ENCODE results near the gene MX1. TPM values are rescaled to one million over a fixed set of nuclear protein-coding genes. Genes with fewer than 3 reads are reported as not detected.

MX1 gene
- total and polyA plus RNA-seq, 2 donors (not counting 3 experiments of a cell fraction or from before 2014, with no cell fraction given) = 5.9 to 25.1 TPM

DNA sequence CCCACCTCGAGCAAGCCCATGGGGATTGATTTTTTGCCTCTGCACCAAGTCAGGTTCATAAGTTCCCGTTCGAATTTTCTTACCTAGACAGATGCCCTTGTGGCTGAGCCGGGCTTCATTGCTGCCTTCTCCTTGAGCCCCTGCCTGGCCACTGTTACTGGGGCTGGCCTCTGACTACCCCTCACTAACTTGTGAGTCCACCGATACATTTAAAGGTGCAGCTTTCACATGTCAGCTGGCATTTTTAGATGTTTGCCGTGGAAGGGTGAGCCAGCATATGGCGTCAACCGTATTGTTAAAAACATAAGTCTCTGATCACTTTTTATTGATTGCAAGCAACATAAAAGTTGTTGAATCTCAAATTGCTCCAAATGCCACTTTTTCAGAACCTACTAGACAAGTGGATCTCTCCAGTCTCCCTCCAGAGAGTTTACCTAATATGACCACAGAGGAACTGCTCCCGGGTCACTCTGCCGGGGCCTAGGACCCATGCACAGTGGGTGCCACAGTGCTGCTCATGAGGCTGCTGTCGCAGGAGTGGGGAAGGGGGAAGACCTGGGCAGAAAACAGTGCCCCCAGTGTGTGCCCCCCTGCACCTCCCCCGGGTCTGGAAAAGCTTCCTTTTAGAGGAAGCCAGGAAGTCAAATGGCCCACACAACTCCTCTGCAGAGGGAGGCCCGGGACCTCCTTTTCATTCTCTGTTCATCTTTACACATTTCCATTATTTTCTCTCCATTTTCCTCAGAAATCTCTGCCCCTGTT is 18.8 kb downstream of the MX1 start:
- dilution Hi-C loops (cut with MboI; ENCODE audit: extremely low pct_ligation_motif_present, low sequenced_read_pairs) = no loop called here
- no TSS peak for BruUV-seq (replicated peaks)
- H2AFZ ChIP-seq (ENCODE audit: low read depth, low read length) = no peak overlapping the region
- ChIA-PET POLR2A (no interaction called here), CTCF (interaction anchor here (1.1 kb wide), 2 partner anchors 12 to 162 kb away, joined by 3 read pairs; no protein-coding TSS in a partner anchor)
- H3K9me3 ChIP-seq (replicated peaks; ENCODE audit: control insufficient read depth, insufficient read depth, low read length) = no peaks in the 10 kb centered on the region
- no peak for FAIRE-seq
- H3K9ac ChIP-seq (replicated peaks; ENCODE audit: extremely low read depth, insufficient read depth, low read length) = no peak overlapping the region
- H3K4me1 ChIP-seq (ENCODE audit: control insufficient read depth, extremely low read depth, insufficient read depth, low read length) = no peaks in the 10 kb centered on the region
- no peak overlapping the region for H3K4me2 ChIP-seq (ENCODE audit: insufficient read depth, low read length)
- H3K27me3 ChIP-seq (ENCODE audit: control insufficient read depth in 2 of 2, insufficient read depth in 2 of 2, low read length in 2 of 2) = no peaks in the 10 kb centered on the region
- no peak overlapping the region for H3K27ac ChIP-seq (ENCODE audit: insufficient read depth, low read depth, low read length)
- H3K9me1 ChIP-seq (replicated peaks; ENCODE audit: control insufficient read depth, extremely low read depth, insufficient read depth, low read length) = no peaks in the 10 kb centered on the region
- intact Hi-C loops (cut with micrococcal nuclease) = no loop called here
- H3K79me2 ChIP-seq (ENCODE audit: control insufficient read depth, insufficient read depth, low read length) = no peaks in the 10 kb centered on the region
- no peak for DNase-seq (ENCODE audit: low read depth, low spot score)
- H3K36me3 ChIP-seq (ENCODE audit: control insufficient read depth in 2 of 2, extremely low read depth in 1 of 2, insufficient read depth in 2 of 2, low read length in 2 of 2) = no peaks in the 10 kb centered on the region
- no peak overlapping the region for H3K4me3 ChIP-seq (replicated peaks in 1 of 3; ENCODE audit: insufficient read depth in 1 of 3, low read depth in 1 of 3, low read length in 3 of 3)
- no peaks in the 10 kb centered on the region for H4K20me1 ChIP-seq (replicated peaks; ENCODE audit: control insufficient read depth, extremely low read depth, insufficient read depth, low read length)
- no peak for TF ChIP-seq POLR2A (IDR thresholded peaks at IDR 0.05; ENCODE audit: low read depth, low read length)
- TF ChIP-seq FOS (IDR thresholded peaks at IDR 0.05; ENCODE audit: borderline replicate concordance, insufficient read depth, low read length) = no peak
- no peak for TF ChIP-seq JUN (IDR thresholded peaks at IDR 0.05; ENCODE audit: borderline replicate concordance, insufficient read depth, insufficient read length, low read depth)
- no peak for TF ChIP-seq MAX (IDR thresholded peaks at IDR 0.05; ENCODE audit: insufficient read depth, insufficient read length)
- TF ChIP-seq MYC (IDR thresholded peaks at IDR 0.05; ENCODE audit: low read depth, low read length) = no peak
- TF ChIP-seq, protein P1, sequence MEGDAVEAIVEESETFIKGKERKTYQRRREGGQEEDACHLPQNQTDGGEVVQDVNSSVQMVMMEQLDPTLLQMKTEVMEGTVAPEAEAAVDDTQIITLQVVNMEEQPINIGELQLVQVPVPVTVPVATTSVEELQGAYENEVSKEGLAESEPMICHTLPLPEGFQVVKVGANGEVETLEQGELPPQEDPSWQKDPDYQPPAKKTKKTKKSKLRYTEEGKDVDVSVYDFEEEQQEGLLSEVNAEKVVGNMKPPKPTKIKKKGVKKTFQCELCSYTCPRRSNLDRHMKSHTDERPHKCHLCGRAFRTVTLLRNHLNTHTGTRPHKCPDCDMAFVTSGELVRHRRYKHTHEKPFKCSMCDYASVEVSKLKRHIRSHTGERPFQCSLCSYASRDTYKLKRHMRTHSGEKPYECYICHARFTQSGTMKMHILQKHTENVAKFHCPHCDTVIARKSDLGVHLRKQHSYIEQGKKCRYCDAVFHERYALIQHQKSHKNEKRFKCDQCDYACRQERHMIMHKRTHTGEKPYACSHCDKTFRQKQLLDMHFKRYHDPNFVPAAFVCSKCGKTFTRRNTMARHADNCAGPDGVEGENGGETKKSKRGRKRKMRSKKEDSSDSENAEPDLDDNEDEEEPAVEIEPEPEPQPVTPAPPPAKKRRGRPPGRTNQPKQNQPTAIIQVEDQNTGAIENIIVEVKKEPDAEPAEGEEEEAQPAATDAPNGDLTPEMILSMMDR (IDR thresholded peaks at IDR 0.05; ENCODE audit: extremely low read depth in 1 of 2, insufficient read depth in 1 of 2, low read depth in 1 of 2, low read length in 2 of 2) = no peak
- TF ChIP-seq GATA2 (IDR thresholded peaks at IDR 0.05; ENCODE audit: insufficient read depth, insufficient read length, low read depth, low read length) = no peak
- no peak for TF ChIP-seq EZH2 (IDR thresholded peaks at IDR 0.05; ENCODE audit: borderline replicate concordance, low read depth, low read length, severe bottlenecking)
- no peak for TF ChIP-seq POLR2AphosphoS5 (IDR thresholded peaks at IDR 0.05; ENCODE audit: insufficient read depth, low read depth, low read length)

Measured in endothelial cell of umbilical vein (primary cell).